Cardiac muscle cell (in vitro differentiated cells and primary cell): ENCODE results near the gene PARP11. TPM values are rescaled to one million over a fixed set of nuclear protein-coding genes. Genes with fewer than 3 reads are reported as not detected.

ENCODE experiments used
- DNase-seq, 2 donors: peaks; one replicate each; pipeline versions ENCODE4 v3.0.0 to v3.0.0-alpha.2; 2010 to 2017; ENCODE audit warnings: low read depth in 1 of 2, low spot score in 1 of 2
- H3K27ac ChIP-seq: fragments of 200-600 bp; sonication (generic); 2 replicates; pipeline ENCODE4 v1.5.1; 2016
- H3K27me3 ChIP-seq: fragments of 200-600 bp; sonication (generic); 2 replicates; pipeline ENCODE4 v1.6.0; 2016; ENCODE audit warnings: control low read depth
- H3K36me3 ChIP-seq: fragments of 200-600 bp; sonication (generic); 2 replicates; pipeline ENCODE4 v1.5.1; 2016; ENCODE audit warnings: control low read depth
- H3K4me1 ChIP-seq: fragments of 200-600 bp; sonication (generic); 2 replicates; pipeline ENCODE4 v1.8.1; 2017; ENCODE audit warnings: low read depth, mild to moderate bottlenecking, mixed run types
- H3K4me3 ChIP-seq: fragments of 200-600 bp; sonication (generic); 2 replicates; pipeline ENCODE4 v1.5.1; 2016; ENCODE audit warnings: mild to moderate bottlenecking
- H3K9me3 ChIP-seq: fragments of 200-600 bp; sonication (generic); 2 replicates; pipeline ENCODE4 v1.5.1; 2017; ENCODE audit warnings: low read depth, mild to moderate bottlenecking, control low read depth
- polyA plus RNA-seq: library from polyadenylated mRNA; unstranded; fragments of >200 nt; fragmentation: Nextera tagmentation; extraction: Ambion mirVana; gene quantifications from 2 replicates; pipeline ENCODE4 v1.2.1, GENCODE V29; 2016
- total RNA-seq: library from RNA; depleted of rRNA; stranded (reverse); fragments of >200 nt; gene quantifications from 2 replicates; pipeline ENCODE4 v1.2.3, GENCODE V29; 2016
- TF ChIP-seq, protein P1 (sequence below): IDR thresholded peaks from 2 replicates; pipeline ENCODE4 v1.5.1; 2012; ENCODE audit warnings: low read depth, mild to moderate bottlenecking, low read length

PARP11 gene
- total and polyA plus RNA-seq, 2 experiments from 2014 or later, result 2.5 to 5.7 TPM

DNA sequence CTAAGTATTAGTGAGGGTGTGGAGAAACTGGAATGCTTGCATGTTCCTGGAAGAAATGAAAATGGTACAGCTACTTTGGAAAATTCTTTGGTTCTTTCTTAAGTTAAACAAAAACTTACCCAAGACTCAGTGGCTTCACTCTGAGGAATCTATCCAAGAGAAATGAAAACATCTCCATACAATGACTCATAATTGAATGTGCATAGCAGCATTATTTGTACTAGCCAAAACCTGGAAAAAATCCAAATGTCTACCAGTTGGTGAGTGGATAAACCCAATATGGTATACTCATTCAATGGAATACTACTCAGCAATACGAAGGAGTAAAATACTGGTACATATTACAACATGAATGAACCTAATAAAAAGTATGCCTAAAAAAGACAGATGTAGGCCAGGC, 102.3 kb downstream of the PARP11 start:
- Histone ChIP-seq H3K9me3 (no peaks in the 10 kb centered on the region), H3K36me3 (no peaks in the 10 kb centered on the region), H3K4me1 (no peaks in the 10 kb centered on the region), H3K4me3 (no peak overlapping the region), H3K27ac (no peak overlapping the region), H3K27me3 (peaks cover 5% of the 10 kb centered on the region)
- peak in 1 of 2 donors; percentile 55 for DNase-seq
- TF ChIP-seq, protein P1, sequence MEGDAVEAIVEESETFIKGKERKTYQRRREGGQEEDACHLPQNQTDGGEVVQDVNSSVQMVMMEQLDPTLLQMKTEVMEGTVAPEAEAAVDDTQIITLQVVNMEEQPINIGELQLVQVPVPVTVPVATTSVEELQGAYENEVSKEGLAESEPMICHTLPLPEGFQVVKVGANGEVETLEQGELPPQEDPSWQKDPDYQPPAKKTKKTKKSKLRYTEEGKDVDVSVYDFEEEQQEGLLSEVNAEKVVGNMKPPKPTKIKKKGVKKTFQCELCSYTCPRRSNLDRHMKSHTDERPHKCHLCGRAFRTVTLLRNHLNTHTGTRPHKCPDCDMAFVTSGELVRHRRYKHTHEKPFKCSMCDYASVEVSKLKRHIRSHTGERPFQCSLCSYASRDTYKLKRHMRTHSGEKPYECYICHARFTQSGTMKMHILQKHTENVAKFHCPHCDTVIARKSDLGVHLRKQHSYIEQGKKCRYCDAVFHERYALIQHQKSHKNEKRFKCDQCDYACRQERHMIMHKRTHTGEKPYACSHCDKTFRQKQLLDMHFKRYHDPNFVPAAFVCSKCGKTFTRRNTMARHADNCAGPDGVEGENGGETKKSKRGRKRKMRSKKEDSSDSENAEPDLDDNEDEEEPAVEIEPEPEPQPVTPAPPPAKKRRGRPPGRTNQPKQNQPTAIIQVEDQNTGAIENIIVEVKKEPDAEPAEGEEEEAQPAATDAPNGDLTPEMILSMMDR, result no peak

DNA sequence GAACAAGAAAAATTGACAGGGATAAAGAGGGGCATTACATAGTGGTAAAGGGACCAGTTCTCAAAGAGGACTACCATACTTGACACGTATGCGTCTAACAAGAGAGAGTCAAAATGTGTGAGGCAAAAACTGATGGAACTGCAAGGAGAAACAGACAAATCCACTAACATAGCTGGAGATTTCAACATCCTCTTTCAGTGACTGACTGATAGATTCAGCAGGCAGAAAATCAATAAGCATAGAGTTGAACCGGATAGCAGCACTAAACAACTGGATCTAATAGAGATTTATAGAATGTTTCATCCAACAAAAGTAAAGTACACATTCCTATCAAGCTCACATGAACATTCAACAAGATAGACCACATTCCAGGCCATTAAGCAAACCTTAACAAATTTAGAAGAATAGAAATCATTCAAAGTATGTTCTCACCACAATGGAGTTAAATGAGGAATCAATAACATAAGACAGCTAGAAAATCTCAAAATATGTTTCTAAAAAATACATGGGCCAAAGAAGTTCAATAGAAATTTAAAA, 104.2 kb downstream of the PARP11 start:
- H3K36me3 ChIP-seq, result no peaks in the 10 kb centered on the region
- H3K27me3 ChIP-seq, result no peaks in the 10 kb centered on the region
- DNase-seq, result no peak
- H3K27ac ChIP-seq, result no peak overlapping the region
- no peaks in the 10 kb centered on the region for H3K9me3 ChIP-seq
- TF ChIP-seq, protein P1, result no peak
- H3K4me3 ChIP-seq, result no peak overlapping the region
- no peaks in the 10 kb centered on the region for H3K4me1 ChIP-seq

DNA sequence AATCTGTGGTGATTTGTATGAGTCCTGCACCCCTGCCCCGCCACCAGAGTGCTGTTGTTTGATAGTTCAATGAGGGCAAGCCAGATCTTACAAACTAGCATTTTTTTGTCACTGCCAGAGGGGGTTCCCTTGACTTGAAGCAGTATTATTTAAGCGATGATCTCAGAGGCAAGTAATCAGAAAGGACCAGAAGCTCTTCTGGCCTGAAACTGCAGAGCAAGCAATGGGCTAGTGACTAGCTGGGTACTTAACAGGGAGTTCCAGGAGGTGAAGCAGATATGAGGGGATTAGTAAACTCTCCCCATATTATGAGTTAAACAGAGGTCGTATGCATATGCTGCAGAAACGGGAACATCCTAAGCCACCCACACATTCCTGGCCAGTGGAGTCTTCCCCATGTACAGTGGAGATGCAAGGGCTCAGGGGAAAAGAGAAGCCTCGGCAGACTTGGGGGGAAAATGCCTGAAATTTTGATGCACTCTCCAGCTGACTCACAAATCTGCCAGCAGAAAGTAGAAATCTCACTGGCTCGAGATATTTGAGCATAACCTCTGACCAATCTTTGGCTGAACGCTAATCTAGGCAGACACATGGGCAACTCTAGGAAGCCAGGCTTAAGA, 112.0 kb downstream of the PARP11 start:
- Histone ChIP-seq H3K4me3 (no peak overlapping the region), H3K27me3 (no peaks in the 10 kb centered on the region), H3K36me3 (no peaks in the 10 kb centered on the region), H3K4me1 (no peaks in the 10 kb centered on the region), H3K27ac (no peak overlapping the region), H3K9me3 (no peaks in the 10 kb centered on the region)
- peak in 1 of 2 donors; percentile 38 for DNase-seq
- TF ChIP-seq, protein P1, result no peak

DNA sequence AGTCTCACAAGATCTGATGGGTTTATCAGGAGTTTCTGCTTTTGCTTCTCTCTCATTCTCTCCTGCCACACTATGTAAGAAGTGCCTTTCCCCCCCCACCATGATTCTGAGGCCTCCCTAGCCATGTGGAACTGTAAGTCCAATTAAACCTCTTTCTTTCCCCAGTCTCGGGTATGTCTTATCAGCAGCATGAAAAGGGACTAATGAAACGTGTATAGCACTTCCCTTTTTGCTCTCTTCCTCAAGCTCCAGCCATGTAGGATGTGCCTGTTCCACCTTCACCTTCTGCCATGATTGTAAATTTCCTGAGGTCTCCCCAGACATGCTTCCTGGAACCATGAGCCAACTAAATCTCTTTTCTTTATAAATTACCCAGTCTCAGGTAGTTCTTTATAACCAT, 113.3 kb downstream of the PARP11 start:
- no peak for DNase-seq
- Histone ChIP-seq H3K4me1 (no peaks in the 10 kb centered on the region), H3K27me3 (no peaks in the 10 kb centered on the region), H3K4me3 (no peak overlapping the region), H3K36me3 (no peaks in the 10 kb centered on the region), H3K27ac (no peak overlapping the region), H3K9me3 (no peaks in the 10 kb centered on the region)
- TF ChIP-seq, protein P1, result no peak

Other genes starting within 250 kb of the PARP11 start
- 1.3 TPM in 1 of 2 replicates, not detected in the other for gene CRACR2A, start 120.3 kb downstream of the PARP11 start, total RNA-seq
- gene CRACR2A, start 120.3 kb downstream of the PARP11 start, polyA plus RNA-seq, result 1.0 TPM in 1 of 2 replicates, not detected in the other